Parathyroid adenoma (tissue), 2 donors: Measurements from ENCODE around the gene OR2G3.

ENCODE experiments used
- H2AFZ ChIP-seq: fragments of 300-600 bp; sonication (generic); one replicate; pipeline ENCODE4 v1.7.0; 2017; ENCODE audit warnings: antibody characterized with exemption, mild to moderate bottlenecking
- H3K27ac ChIP-seq: fragments of 300-600 bp; sonication (generic); one replicate; pipeline ENCODE4 v1.7.0; 2017
- H3K27me3 ChIP-seq: fragments of 300-600 bp; sonication (generic); one replicate; pipeline ENCODE4 v1.7.0; 2017; ENCODE audit warnings: low read length; ENCODE audit not compliant: control insufficient read depth, insufficient read depth
- H3K36me3 ChIP-seq: fragments of 300-600 bp; sonication (generic); one replicate; pipeline ENCODE4 v1.7.0; 2017; ENCODE audit warnings: low read length; ENCODE audit not compliant: control insufficient read depth, insufficient read depth
- H3K4me1 ChIP-seq: fragments of 300-600 bp; sonication (generic); one replicate; pipeline ENCODE4 v1.7.0; 2017; ENCODE audit warnings: control low read depth
- H3K4me2 ChIP-seq: fragments of 300-600 bp; sonication (generic); one replicate; pipeline ENCODE4 v1.7.0; 2017; ENCODE audit warnings: low read length
- H3K4me3 ChIP-seq: fragments of 300-600 bp; sonication (generic); one replicate; pipeline ENCODE4 v1.7.0; 2017; ENCODE audit warnings: low read depth, low read length
- H3K79me2 ChIP-seq: fragments of 300-600 bp; sonication (generic); one replicate; pipeline ENCODE4 v1.7.0; 2017; ENCODE audit warnings: control low read depth
- H3K9ac ChIP-seq: fragments of 300-600 bp; sonication (generic); one replicate; pipeline ENCODE4 v1.7.0; 2017; ENCODE audit warnings: mild to moderate bottlenecking
- H3K9me3 ChIP-seq: fragments of 300-600 bp; sonication (generic); one replicate; pipeline ENCODE4 v1.7.0; 2017; ENCODE audit warnings: low read length; ENCODE audit not compliant: control insufficient read depth
- TF ChIP-seq, protein P1 (sequence below): fragments of 300-600 bp; sonication (generic); IDR thresholded peaks from one replicate; pipeline ENCODE4 v1.7.0; 2017; ENCODE audit warnings: antibody characterized with exemption, mild to moderate bottlenecking
- donor health status: primary hyperparathyroidism.

The OR2G3 gene

DNA sequence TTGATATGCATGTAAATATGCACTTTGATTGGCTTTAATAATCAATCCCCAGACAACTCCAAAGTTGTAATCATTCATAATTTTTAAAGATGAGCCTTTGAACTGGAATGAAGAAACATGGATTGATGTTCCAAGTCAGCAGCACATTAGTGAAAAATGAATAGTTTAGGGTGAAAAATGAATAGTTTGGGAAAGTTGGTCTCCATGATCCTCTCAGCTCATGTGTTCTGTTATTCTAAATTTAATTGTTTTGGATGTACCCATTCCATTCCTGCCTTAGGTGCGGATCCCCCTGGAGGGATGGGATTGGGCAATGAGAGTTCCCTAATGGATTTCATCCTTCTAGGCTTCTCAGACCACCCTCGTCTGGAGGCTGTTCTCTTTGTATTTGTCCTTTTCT is at the start of gene OR2G3:
Gene OR2G3, plus strand, starts transcription at position 301 of the 400 bp plus-strand sequence. Its CDS starts 0 bp downstream, at position 301.
- Histone ChIP-seq H3K4me3 (no peak within 1 kb of the TSS), H3K27me3 (no peaks in the 10 kb centered on the region), H2AFZ (no peak within 1 kb of the TSS), H3K9ac (no peak within 1 kb of the TSS), H3K79me2 (no peaks in the 10 kb centered on the region), H3K9me3 (no peaks in the 10 kb centered on the region), H3K4me2 (no peak within 1 kb of the TSS), H3K27ac (no peak within 1 kb of the TSS), H3K4me1 (no peaks in the 10 kb centered on the region), H3K36me3 (no peaks in the 10 kb centered on the region)
- TF ChIP-seq, protein P1, sequence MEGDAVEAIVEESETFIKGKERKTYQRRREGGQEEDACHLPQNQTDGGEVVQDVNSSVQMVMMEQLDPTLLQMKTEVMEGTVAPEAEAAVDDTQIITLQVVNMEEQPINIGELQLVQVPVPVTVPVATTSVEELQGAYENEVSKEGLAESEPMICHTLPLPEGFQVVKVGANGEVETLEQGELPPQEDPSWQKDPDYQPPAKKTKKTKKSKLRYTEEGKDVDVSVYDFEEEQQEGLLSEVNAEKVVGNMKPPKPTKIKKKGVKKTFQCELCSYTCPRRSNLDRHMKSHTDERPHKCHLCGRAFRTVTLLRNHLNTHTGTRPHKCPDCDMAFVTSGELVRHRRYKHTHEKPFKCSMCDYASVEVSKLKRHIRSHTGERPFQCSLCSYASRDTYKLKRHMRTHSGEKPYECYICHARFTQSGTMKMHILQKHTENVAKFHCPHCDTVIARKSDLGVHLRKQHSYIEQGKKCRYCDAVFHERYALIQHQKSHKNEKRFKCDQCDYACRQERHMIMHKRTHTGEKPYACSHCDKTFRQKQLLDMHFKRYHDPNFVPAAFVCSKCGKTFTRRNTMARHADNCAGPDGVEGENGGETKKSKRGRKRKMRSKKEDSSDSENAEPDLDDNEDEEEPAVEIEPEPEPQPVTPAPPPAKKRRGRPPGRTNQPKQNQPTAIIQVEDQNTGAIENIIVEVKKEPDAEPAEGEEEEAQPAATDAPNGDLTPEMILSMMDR, result no peak

DNA sequence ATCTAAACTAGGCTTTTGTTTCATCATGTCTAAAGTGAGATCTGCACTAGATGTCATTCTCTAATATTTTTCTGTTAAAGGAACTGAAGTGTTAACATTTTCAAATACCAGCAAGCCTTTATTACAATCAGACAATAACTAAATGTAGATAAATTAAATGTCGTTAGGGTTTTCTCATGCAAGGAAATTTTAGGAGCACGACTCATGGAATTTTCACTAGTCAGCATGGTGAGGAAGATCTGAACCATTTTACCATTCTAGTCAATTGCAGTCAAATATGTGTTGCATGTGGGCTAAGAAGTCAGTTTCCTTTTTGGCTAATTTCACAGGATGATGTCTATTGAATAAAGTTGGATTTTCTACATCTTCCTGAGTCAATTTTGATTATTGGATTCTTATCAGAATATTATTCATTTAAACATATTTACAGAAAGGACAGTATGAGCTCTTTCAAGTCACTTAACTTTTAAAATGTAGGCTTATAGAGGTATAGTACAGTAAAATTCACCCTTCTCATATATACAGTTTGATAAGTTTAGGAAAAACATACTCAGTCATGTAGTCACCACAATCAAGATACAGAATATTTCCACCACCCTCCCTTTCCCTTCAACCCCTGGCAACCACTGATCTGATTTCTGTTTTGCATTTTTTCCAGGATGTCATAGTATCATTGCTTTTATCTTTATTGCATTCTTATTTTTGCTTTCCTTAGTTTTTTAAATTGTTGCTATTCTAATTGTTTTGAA is 47.3 kb upstream of the OR2G3 start:
- no peaks in the 10 kb centered on the region for H3K36me3 ChIP-seq
- H3K79me2 ChIP-seq, result no peaks in the 10 kb centered on the region
- H3K9ac ChIP-seq, result no peak overlapping the region
- no peak overlapping the region for H3K4me3 ChIP-seq
- H2AFZ ChIP-seq, result no peak overlapping the region
- H3K27me3 ChIP-seq, result no peaks in the 10 kb centered on the region
- H3K27ac ChIP-seq, result no peak overlapping the region
- H3K4me1 ChIP-seq, result no peaks in the 10 kb centered on the region
- TF ChIP-seq, protein P1, result no peak
- no peak overlapping the region for H3K4me2 ChIP-seq
- H3K9me3 ChIP-seq, result no peaks in the 10 kb centered on the region

DNA sequence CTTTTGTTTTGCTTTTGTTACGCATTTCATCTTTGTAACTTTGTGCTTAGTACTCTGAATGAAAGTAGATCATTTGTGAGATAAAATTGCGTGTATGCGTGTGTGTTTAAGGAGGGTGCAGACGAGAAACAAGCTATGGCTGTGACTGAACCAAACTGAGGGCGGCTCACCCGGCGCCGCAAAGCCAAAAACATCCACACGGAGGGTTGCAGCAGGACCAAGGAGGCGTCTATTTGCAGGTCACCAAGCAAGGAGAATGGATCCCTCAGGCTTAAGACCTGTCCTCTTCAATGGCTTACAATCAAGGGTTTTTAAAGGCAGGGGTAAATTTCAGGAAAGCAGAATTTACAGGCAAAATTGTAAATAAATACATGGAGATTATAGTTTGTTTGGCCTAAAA is 43.7 kb upstream of the OR2G3 start:
- Histone ChIP-seq H3K4me3 (no peak overlapping the region), H3K9me3 (no peaks in the 10 kb centered on the region), H3K36me3 (no peaks in the 10 kb centered on the region), H3K4me1 (no peaks in the 10 kb centered on the region), H3K79me2 (no peaks in the 10 kb centered on the region), H3K27me3 (no peaks in the 10 kb centered on the region), H3K27ac (no peak overlapping the region), H3K4me2 (no peak overlapping the region), H2AFZ (no peak overlapping the region), H3K9ac (no peak overlapping the region)
- TF ChIP-seq, protein P1, result no peak

DNA sequence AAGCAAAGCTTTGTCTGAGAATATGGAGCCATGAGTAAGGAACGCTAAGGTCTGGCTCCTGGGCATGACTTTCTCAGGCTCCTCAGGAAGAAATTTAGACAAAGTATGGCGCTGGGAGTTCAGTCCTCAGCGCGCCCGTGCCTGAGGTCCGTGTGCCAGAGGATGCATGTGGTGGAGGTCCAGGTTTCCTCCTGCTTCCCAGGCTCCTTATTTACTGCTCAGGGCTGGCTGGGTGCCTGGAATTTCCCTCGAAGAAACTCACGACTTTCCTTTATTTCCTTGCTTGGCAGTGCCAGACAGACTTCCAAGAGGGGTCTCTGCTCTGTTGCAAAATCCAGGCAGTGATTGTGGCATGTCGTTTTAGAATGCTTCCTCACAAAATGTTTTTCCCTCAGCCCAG is 43.2 kb upstream of the OR2G3 start:
- H3K36me3 ChIP-seq, result no peaks in the 10 kb centered on the region
- no peak overlapping the region for H3K27ac ChIP-seq
- H3K4me3 ChIP-seq, result no peak overlapping the region
- no peak overlapping the region for H2AFZ ChIP-seq
- H3K4me1 ChIP-seq, result no peaks in the 10 kb centered on the region
- TF ChIP-seq, protein P1, result no peak
- no peak overlapping the region for H3K9ac ChIP-seq
- H3K9me3 ChIP-seq, result no peaks in the 10 kb centered on the region
- no peaks in the 10 kb centered on the region for H3K79me2 ChIP-seq
- H3K27me3 ChIP-seq, result no peaks in the 10 kb centered on the region
- no peak overlapping the region for H3K4me2 ChIP-seq

DNA sequence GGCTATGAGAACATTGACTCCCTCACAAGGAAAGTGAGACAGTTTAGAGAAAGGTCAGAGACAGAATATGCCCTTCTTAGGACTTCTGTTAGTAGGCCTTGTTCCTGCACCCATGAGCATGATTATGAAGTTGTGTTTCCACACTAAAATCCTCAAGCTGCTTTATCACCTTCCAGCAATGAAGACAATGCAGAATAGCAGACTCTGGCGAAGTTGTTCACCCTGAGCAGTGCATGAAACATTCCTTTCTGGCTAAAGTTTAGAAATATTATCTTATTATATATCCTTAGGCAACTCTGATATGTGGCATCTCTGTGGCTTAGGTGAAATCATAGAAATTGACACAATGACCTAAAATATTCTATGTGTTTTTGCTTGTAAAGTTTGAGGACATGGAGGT is 31.1 kb upstream of the OR2G3 start:
- Histone ChIP-seq H3K36me3 (no peaks in the 10 kb centered on the region), H3K4me3 (no peak overlapping the region), H3K79me2 (no peaks in the 10 kb centered on the region), H3K4me1 (no peaks in the 10 kb centered on the region), H3K4me2 (no peak overlapping the region), H3K27ac (no peak overlapping the region), H2AFZ (no peak overlapping the region), H3K9ac (no peak overlapping the region), H3K27me3 (no peaks in the 10 kb centered on the region), H3K9me3 (no peaks in the 10 kb centered on the region)
- TF ChIP-seq, protein P1, result no peak
